D721Med (cell line): ENCODE measurements around the gene NXPE3.

Experiments
- DNase-seq: peaks from one replicate; pipeline ENCODE4 v3.0.0; 2011; ENCODE audit warnings: low spot score; ENCODE audit not compliant: insufficient read length
- FAIRE-seq: peaks from 2 replicates; lab custom pipeline; 2011; peaks lifted over from hg19 to GRCh38; lab: Jason Lieb, UNC
- CTCF ChIP-seq: IDR thresholded peaks from 2 replicates; pipeline ENCODE4 v1.5.1; 2012; ENCODE audit warnings: mild to moderate bottlenecking, control low read depth; ENCODE audit not compliant: insufficient read depth; ENCODE audit errors: missing control alignments

Gene NXPE3

GRCh38 chr3:101811875-101812274, 32.9 kb downstream of the NXPE3 start:
- TF ChIP-seq CTCF = no peak
- no peak for DNase-seq
- no peak for FAIRE-seq

GRCh38 chr3:101812895-101813294, 33.9 kb downstream of the NXPE3 start:
- FAIRE-seq (no peak), DNase-seq (no peak)
- TF ChIP-seq CTCF = no peak

GRCh38 chr3:101813817-101814440, 34.9 kb downstream of the NXPE3 start:
- DNase-seq (no peak), FAIRE-seq (no peak)
- TF ChIP-seq CTCF = peak; percentile 64

- FAIRE-seq (no peak), DNase-seq (no peak)
- TF ChIP-seq CTCF = no peak
Measured at GRCh38 chr3:101814835-101815234, 35.8 kb downstream of the NXPE3 start.

- no peak for TF ChIP-seq CTCF
- FAIRE-seq (no peak), DNase-seq (no peak)
Measured at GRCh38 chr3:101816215-101817149, 37.5 kb downstream of the NXPE3 start.

- no peak for TF ChIP-seq CTCF
- FAIRE-seq = no peak
- DNase-seq = no peak
Measured at GRCh38 chr3:101817992-101818391, 39.0 kb downstream of the NXPE3 start.
